Ureter (tissue), 1 donor: ENCODE results near the gene AZIN2. TPM values are rescaled to one million over a fixed set of nuclear protein-coding genes. Genes with fewer than 3 reads are reported as not detected.
"Not testable (repeated sequence)": the region's sequence is repeated elsewhere in the genome, so short reads cannot be mapped to it uniquely, and the experiment has no call there.

Experiments used
- DNase-seq: peaks from one replicate; pipeline ENCODE4 v3.0.0-alpha.2; 2020; ENCODE audit warnings: low spot score
- total RNA-seq: library from RNA; stranded (reverse); gene quantifications from one replicate; pipeline ENCODE4 v1.2.4, GENCODE V29; 2023
- donor health status: DM: yes; HTN: yes; CAD: no.

Gene AZIN2
- total RNA-seq, 1 donor from 2014 or later, result 4.6 TPM

DNA sequence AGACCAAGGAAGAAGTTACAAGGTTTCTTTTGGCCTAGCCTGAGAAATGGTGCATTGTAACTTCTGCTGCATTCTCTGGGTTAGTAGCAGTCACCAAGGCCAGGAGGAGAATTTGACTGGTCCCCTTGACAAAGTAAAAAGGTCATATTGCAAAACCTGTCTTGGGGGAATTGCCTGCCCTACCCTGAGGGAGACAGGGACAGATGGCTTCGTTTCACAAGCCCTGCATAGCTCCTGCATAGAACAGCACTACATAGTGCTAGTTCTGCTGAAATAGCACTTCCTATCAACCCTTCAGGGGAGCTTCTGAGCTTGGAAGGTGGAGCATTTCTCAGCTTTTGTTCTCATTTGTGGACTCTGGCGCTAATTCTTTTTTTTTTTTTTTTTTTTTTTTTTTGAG lies 23.9 kb upstream of the AZIN2 start:
- no peak for DNase-seq

DNA sequence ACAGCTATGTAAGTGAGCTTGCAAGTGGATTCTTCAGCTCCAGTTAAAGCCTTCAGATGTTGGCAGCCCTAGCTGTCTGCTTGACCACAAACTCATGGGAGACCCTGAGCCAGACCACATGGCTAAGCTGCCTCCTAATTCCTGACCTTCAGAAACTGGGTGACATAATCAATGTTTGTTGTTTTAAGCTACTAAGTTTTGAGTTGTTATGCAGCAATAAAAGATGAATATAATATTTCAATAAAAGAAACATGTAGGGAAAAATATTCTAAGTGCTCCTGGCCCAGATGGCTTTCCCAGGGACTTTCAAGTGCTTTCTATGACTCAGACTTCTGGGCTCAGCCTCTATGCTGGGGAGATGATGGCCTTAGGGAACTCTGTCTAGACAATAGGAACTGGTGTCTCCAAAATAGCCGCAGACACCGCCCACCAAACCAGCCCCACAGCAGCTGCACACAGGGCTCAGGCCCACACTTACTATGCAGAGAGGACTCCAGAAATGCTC lies 20.3 kb upstream of the AZIN2 start:
- DNase-seq, result no peak

DNA sequence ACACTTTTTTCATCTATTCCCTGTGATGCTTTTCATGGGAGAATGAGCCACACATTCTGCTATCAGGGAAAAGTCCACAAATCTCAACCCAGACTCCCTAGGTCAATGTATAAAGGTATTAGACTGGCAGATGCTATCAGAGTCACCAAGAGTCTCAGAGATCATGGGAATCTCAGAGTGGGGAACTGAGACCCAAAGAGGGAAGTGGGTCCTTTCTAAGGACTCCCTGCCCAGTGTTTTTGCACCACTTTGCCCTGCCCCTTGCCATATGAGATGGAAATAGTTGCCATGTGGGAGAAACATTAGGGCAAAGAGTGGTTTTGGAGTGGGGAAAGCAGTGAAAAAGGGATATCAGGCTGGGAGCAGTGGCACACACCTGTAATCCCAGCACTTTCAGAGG lies 19.1 kb upstream of the AZIN2 start:
- DNase-seq, result no peak

DNA sequence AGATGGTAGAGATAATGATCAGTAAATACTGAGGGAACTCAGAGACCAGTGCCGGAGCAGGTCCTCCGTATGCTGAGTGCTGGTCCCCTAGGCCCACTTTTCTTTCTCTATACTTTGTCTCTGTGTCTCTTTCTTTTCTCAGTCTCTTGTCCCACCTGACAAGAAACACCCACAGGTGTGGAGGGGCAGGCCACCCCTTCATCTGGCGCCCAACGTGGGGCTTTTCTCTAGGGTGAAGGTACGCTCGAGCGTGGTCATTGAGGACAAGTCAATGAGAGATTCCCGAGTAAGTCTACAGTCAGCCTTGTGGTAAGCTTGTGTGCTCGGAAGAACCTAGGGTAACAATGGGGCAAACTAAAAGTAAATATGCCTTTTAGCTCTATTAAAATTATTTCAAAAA lies 16.7 kb upstream of the AZIN2 start:
- not testable (repeated sequence) for DNase-seq

DNA sequence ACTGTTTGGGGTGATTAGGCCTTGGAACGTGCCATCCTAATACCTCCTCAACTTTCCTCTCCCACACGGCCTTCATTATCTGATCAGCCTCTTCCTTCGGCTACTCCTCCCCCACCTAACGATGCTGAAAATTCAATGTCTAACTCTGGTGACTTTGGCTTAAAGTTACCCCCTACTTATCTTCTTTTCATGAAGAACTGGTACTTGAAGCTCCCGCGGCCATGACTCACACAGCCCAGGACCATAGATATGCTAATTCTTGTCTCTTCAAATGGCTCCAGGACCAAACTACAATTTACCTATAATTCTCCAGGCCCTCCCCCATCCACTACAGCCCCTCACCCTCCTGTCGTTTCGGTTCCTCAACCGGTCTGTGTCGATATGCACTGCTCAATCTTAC lies 15.7 kb upstream of the AZIN2 start:
- DNase-seq, result no peak

DNA sequence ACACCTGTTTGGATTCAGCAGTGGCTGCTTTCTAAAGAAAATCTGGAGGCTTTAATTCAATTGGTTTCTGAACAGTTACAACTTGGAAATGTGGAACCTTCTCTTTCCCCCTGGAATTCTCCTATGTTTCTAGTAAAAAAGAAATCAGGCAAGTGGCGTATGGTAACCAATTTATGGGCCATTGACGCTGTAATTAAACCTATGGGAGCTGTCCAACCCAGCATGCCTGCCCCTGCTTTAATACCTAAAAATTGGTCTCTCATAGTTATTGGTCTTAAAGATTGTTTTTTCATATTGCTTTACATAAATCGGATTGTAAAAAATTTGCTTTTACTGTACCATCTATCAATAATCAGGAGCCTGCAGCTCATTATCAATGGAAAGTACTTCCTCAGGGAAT lies 14.5 kb upstream of the AZIN2 start:
- DNase-seq, result not testable (repeated sequence)

DNA sequence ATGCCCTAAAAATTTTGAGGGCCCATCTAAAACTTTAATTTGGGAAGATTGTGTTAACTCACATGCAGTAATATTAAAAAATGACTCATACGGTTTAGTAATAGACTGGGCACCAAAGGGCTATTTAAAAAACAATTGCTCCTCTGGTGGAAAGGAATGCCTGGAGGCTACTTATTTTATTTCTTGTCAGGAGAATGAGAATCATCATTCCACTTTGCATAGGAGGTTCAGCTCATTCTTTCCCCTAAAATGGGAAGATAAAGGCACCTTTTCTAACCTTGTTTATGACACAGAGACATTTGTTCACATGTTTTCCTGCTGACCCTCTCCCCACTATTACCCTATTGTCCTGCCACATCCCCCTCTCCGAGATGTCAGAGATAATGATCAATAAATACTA lies 12.8 kb upstream of the AZIN2 start:
- DNase-seq, result not testable (repeated sequence)

DNA sequence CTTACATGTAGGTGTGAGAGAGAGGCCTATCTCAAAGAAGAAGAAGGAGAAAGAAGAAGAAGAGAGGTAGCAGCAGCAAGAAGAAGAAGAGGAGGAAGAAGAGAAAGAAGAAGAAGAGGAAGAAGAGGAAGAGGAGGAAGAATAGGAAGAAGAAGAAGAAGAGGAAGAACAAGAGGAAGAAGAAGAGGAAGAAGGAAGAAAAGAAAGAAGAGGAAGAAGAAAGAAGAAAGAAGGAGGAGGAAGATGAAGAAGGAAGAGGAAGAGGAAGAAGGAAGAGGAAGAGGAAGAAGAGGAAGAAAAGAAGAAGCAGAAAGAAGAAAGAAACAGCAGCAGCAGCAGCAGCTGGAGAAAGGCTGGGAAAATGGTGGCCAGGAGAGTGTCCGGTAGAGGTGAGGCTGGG lies 10.3 kb upstream of the AZIN2 start:
- no peak for DNase-seq

DNA sequence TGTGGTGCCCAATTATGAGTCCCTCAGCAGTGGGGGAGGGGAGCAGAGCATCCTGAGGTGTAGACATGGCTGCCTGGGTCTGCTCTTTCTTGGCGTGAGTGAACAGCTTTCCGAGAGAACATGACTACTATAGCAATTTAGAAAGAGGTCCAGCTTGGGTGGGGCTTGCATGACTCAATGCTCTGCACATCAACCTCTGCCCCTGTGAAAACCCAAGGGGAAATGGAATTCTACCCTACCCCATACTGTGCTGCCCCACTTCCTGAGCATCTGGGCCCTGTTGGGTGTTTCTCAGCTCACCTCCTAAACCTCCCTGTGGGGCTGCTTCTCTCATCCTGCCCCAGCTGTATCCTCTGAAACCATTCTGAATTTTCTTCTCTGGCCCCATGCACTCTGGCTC lies 8.2 kb upstream of the AZIN2 start:
- no peak for DNase-seq

DNA sequence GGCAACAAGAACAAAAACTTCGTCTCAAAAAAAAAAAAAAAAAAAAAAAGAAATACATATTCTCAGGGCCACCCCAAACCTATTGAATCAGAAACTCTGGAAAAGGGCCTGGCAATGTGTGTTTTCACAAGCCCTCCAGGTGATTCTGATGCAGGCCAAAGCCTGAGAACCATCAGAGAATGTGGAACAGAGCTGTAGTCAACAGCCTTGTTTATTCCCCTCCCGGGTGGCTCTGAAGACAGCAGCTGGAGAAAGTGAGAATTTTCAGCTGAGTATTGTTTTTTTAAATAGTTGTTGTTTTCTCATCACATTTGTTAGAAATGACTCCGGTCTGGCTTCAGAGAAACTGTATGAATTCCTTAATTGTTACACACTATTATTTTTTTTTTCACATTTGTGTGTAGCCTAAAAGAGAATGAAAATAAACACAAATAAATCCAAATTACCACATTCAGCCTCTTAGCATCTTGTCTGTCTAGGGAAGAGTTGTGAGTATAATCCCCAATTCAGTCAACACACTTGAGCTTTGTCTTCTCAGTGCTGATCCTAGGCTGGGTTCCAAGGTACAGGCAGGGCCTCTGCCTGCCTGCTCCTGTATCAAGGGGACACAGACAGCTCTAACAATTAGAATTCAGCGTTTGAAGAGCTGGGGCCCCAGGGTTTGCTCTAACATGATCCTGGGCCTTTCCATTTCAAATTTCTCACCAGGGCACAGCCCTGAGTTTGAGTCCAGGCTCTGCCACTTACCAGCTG lies 6.6 kb upstream of the AZIN2 start:
- DNase-seq, result no peak

DNA sequence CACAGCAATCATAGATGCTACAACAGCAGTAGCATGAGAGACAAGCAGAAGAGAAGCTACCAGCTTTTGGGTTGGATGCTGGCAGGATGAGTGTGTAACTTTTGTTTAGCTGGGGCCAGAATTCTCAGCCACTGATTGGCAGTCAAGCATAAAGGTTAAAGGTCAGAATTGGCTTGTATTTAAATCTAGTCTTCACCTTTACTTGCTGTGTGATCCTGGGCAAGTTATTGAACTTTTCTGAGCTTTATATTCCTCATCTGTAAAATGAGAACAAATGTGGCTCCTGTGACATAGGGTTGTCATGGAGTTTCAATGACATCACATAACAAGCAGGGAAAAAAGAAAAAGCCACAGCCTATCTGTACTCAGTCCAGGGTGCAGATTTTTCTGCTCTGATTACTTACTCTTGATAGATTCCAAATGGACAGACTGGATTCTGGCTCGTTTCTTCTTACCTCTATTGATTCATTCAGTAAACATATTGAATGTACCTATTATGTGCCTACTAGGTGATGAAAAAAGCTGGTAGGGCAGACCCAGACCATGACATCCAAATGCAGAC lies 2.8 kb upstream of the AZIN2 start:
- DNase-seq, result no peak

DNA sequence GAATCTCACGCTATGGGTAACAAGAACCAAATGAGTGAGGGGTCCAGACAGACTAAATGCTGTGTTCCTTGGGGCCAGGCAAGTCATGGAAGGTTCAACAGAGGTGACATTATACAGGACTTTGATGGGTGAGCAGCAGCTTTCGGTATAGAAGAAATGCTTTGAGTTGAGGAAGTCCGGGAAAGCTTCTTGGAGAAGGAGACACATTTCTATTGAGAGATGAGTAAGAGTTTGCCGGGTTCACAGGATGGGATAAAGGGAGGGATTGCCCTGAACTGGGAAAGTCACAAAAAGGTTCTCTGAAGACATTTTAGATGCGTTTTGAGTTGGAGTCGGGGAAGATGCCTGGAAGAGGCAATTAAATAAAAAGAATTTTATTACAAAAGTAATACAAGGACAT lies 580 bp upstream of the AZIN2 start:
- no peak for DNase-seq

DNA sequence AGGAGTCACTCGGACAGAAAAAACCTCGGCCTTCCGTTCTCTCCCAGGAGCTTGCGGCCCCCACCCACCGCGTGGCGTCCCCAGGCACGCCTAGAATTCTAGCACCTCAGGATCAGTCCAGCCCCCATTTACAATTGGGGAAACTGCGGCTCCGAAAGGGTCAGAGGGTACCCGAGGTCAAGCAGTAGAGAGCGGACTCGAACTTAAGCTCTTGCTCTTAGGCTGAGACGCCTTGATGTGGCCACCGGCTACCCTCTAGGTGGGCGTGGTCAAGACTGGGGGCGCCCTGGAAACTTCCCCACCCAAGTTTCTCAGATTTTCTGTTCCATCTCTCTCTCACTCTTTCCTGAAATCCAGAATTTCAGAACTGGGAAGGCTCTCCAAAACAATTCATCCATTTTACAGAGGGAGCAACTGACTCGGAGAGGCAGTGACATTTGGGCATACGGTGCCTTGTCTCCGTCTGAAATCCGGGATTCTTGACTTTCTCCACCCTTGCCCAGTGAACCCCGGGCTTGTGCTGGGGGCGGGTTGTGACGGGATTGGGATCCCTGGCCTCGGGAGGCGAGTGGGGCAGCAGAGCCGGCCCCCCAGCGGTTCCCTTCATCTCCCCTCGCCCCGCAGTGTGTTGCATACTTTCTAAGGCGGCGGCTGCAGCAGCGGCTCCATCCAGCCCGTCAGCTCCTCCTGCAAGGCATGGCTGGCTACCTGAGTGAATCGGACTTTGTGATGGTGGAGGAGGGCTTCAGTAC lies 777 bp downstream of the AZIN2 start:
- no peak for DNase-seq

DNA sequence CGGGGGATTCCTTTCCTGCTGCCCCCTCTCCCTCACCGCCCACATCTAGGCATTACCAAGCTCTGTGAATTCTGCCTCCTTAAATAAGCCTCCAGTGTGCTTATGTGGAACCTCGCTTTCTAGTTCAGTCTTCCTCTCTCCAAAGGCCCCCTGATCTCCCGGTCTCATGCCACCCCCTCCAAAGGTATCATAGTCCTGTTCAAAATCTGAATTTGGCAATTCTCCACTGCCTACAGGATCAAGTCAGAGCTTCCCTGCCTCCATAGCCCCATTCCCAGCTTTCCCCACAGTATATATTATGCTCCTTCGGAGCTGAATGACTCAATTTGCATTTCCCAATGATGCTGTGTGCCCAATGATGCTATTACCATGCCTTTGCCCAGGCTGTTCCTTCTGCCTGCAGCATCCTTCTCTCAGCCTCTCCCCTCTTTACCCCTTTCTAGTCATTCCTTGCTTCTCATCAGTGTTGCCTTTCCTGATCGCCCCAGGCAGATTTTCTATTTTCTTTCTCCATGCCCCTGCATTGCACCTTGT lies 1.7 kb downstream of the AZIN2 start:
- DNase-seq, result no peak

DNA sequence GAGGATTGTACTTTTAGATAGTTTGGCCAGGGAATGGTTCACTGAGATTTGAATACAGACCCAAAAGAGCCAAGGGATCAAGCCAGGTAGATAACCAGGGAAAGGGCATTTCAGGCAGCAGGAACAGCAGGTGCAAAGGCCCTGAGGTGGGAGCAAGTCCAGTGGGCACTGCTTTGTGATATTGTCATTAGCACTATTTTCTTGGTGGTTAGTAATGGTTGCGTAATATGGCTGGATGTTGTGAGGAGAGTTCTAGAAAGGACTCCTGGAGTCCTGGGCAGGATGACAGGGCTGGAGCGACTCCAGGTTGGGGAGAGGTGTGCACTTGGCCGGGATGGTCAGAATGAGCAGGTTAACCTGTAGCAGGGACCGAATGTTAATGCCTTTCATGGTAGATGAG lies 4.4 kb downstream of the AZIN2 start:
- no peak for DNase-seq

DNA sequence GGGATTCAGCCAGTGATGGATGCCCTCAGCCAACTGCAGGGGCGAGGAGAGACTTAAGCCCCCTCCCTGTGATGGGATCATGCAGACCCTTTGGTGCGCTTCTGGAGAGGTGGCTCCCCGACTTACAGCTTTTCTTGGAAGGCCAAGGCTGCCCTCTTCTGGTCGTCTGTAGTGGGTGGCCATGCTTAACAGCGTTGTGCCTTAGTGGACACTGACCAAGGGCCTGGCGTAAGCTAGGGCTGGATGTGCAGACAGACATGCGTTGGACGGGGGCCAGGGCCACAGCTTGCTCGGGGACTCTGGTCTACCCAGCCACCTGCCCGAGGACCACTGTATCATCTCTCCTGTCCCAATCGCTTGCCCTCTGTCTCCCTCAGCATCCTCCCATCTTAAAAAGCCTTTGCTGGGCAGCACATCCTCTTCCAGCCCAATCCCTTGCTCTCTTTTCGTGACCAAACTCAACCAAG lies 5.5 kb downstream of the AZIN2 start:
- peak; percentile 76 for DNase-seq

DNA sequence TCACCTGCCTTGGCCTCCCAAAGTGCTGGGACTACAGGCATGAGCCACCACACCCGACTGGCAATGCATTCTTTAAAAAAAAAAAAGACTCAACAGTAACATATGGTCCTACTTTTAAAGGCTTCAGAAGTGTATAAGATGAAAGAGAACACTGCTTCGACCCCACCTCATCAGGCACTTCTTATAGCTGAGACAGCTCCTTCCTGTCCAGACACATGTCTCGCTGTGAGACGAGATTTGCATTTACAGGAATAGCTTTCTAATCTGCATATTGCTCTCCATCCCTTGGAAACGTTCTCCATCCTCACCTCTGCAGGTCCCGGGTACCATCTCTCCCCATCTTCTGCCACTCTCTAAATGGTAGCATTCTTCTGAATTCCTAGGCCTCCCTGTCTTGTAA lies 6.7 kb downstream of the AZIN2 start:
- DNase-seq, result no peak

DNA sequence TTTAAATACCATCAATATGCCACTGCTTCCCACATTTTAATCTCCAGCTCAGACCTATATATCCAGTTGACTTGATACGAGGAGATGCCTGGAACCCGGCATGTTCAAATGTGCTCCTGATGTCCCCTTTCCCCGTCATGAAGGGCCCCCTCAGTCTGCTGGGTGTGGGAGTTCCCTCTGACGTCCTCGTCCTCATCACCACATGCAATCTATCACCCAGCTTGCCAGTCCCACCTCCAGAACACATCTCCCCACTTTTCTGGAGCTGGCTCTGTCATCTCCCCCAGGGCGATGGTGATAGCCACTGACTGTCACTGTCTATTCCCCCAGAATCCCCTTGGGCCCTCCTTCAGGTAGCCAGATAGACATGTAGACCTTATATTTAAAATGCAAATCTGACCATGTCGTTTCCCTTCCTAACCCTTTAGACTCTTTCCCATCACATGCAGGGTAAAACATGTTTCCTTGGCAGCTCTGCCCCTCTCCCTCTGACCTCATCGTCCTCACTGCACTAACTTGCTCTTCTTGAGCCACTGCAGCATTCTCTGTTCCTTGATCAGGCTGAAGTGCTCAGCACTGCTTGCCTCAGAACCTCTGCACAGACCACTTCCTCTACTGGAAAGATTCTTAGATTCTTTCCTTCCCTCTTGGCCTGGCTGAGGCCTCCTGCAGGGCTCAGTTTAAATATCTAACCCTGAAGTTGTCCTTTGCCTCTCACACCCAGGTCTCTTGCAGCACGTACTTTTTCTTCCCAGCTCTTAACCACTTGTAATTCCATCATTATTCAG lies 7.4 kb downstream of the AZIN2 start:
- DNase-seq, result no peak

DNA sequence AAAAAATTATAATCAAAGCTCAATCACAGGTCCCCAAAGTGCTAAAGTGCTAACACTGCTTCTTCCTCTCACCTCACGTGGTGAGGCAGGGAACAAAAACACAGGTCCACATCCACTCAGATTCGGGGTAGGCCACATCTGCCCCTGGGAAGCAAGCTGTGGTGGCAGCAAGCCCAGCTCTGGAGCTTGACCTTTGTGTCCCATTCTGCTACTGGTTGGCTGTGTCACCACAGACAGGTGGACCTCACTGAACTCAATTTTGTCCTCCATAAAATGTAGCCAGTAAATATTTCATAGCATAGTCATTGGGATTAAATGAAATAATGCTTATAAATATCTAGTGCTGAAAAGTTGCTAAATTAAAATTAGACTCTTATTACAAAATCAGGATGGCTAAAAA lies 8.5 kb downstream of the AZIN2 start:
- no peak for DNase-seq

DNA sequence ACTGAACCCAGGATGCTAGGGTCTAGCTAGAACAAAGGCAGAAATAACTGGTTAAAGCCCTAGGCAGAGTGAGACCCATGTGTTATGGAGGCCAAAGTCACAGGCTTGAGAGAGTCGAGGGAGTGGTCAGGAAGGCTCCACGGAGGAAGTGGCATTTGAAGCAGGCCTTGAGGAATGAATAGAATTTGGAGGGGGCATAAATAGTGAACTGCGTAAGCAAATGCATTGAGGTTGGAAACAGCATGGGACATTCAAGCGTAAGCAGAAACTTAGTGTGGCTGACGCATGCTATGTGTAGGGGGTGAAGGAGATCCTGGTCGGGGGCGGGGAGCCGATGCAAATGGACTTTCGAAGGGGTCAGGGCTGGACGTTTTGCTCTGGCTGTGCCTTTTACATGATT lies 11.5 kb downstream of the AZIN2 start:
- DNase-seq, result no peak

DNA sequence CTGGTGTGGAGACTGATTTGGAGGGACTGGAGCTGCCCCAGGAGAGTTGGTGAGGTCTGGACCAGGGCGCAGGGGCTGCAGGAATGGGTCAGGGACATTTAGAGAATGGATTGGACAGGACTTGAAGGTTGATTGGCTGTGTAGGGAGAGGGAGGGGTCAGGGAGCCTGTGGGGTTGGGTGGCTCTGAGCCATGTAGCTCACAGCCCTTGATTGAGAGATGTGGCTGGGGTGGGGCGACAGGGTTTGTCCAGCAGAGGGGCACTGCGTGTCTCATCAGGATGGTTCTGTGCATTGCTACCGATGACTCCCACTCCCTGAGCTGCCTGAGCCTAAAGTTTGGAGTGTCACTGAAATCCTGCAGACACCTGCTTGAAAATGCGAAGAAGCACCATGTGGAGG lies 12.1 kb downstream of the AZIN2 start:
- DNase-seq, result peak; percentile 39

DNA sequence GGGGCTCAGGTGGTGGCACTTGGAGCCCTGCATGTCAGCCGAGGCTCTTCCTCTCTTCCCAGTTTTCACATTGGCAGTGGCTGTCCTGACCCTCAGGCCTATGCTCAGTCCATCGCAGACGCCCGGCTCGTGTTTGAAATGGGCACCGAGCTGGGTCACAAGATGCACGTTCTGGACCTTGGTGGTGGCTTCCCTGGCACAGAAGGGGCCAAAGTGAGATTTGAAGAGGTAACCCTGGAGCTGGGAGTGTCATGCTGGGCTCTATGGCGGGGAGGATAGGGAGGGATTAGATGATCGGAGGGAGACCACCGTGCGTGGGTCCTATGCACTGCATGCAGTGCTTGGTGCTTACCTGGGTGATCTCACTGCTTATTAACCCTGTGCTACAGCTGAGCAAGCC lies 13.5 kb downstream of the AZIN2 start:
- DNase-seq, result peak; percentile 40
